WTC11 (cell line): ENCODE measurements around the gene GP9. TPM values are rescaled to one million over a fixed set of nuclear protein-coding genes. Genes with fewer than 3 reads are reported as not detected.
A peak's percentile ranks its signal among the peaks of the same experiment; 100 is the strongest.

Source experiments
- ATAC-seq: fragments of 200-7000 bp; cut with Tn5 transposase; 2 replicates; pipeline ENCODE4 v1.10.0; 2021; ENCODE audit warnings: mild to moderate bottlenecking, moderate library complexity
- CTCF ChIA-PET: fragments of 300-600 bp; sonication (Branson Sonifier 250); formaldehyde crosslinking; loops from one replicate; lab custom pipeline; 2021; ENCODE audit warnings: antibody characterized with exemption; lab: Charles Lee
- POLR2A ChIA-PET: fragments of 350-600 bp; sonication (Branson Sonifier 250); formaldehyde crosslinking; loops from one replicate; lab custom pipeline; 2021; ENCODE audit warnings: antibody characterized with exemption; lab: Charles Lee
- DNase-seq: peaks from one replicate; pipeline ENCODE4 v3.0.0; 2021; ENCODE audit warnings: low spot score
- H3K27ac Mint-ChIP-seq: 2 replicates; pipeline ENCODE4 v1.8.0; 2021; ENCODE audit warnings: mixed read lengths
- H3K27me3 Mint-ChIP-seq: 2 replicates; pipeline ENCODE4 v1.8.0; 2021; ENCODE audit warnings: low read depth, mild to moderate bottlenecking, moderate library complexity, mixed read lengths
- H3K36me3 Mint-ChIP-seq: 2 replicates; pipeline ENCODE4 v1.8.0; 2021; ENCODE audit warnings: mixed read lengths
- H3K4me1 Mint-ChIP-seq: 2 replicates; pipeline ENCODE4 v1.8.0; 2022; ENCODE audit warnings: mixed read lengths
- H3K4me3 Mint-ChIP-seq: 2 replicates; pipeline ENCODE4 v1.8.0; 2021; ENCODE audit warnings: mild to moderate bottlenecking, moderate library complexity, mixed read lengths
- H3K9me3 Mint-ChIP-seq: 2 replicates; pipeline ENCODE4 v1.8.0; 2021; ENCODE audit warnings: mixed read lengths
- ATF1 ChIP-seq: sonication (generic); formaldehyde crosslinking; IDR thresholded peaks from 2 replicates; pipeline ENCODE4 v1.8.1; 2023; ENCODE audit warnings: mild to moderate bottlenecking, moderate library complexity, missing genetic modification reagents
- CBFB ChIP-seq: sonication (generic); formaldehyde crosslinking; IDR thresholded peaks from 2 replicates; pipeline ENCODE4 v1.8.1; 2022; ENCODE audit warnings: mild to moderate bottlenecking, low read depth, missing genetic modification reagents
- ESRRA ChIP-seq: sonication (generic); formaldehyde crosslinking; IDR thresholded peaks from 2 replicates; pipeline ENCODE4 v1.8.1; 2022; ENCODE audit warnings: mild to moderate bottlenecking, missing genetic modification reagents, borderline replicate concordance
- FOXP1 ChIP-seq: sonication (generic); formaldehyde crosslinking; IDR thresholded peaks from 2 replicates; pipeline ENCODE4 v1.8.0; 2022; ENCODE audit warnings: missing genetic modification reagents, mild to moderate bottlenecking, moderate library complexity, borderline replicate concordance
- GABPB1 ChIP-seq: sonication (generic); formaldehyde crosslinking; IDR thresholded peaks from 2 replicates; pipeline ENCODE4 v1.8.1; 2023; ENCODE audit warnings: mild to moderate bottlenecking, missing genetic modification reagents
- GRHL2 ChIP-seq: fragments of 250-450 bp; sonication (Bioruptor Pico); IDR thresholded peaks from 2 replicates; pipeline ENCODE4 v1.8.0; 2022; ENCODE audit warnings: mild to moderate bottlenecking, moderate library complexity; ENCODE audit not compliant: insufficient replicate concordance, severe bottlenecking
- MXD4 ChIP-seq: fragments of 250-450 bp; sonication (Bioruptor Pico); IDR thresholded peaks from 2 replicates; pipeline ENCODE4 v1.8.0; 2021; ENCODE audit warnings: mild to moderate bottlenecking, moderate library complexity, borderline replicate concordance
- NFATC4 ChIP-seq: fragments of 250-450 bp; sonication (Bioruptor Pico); IDR thresholded peaks from 2 replicates; pipeline ENCODE4 v1.9.0; 2021; ENCODE audit warnings: mild to moderate bottlenecking
- NFYB ChIP-seq: sonication (generic); formaldehyde crosslinking; conservative IDR thresholded peaks from 2 replicates; pipeline ENCODE4 v1.8.0; 2022; ENCODE audit warnings: low read depth, missing genetic modification reagents
- NR1H2 ChIP-seq: sonication (generic); formaldehyde crosslinking; IDR thresholded peaks from 2 replicates; pipeline ENCODE4 v1.9.0; 2021; ENCODE audit warnings: mild to moderate bottlenecking, moderate library complexity, missing genetic modification reagents
- RELA ChIP-seq: sonication (generic); formaldehyde crosslinking; IDR thresholded peaks from 2 replicates; pipeline ENCODE4 v1.8.1; 2022; ENCODE audit warnings: missing genetic modification reagents, mild to moderate bottlenecking, borderline replicate concordance
- SOX15 ChIP-seq: fragments of 250-450 bp; sonication (Bioruptor Pico); IDR thresholded peaks from 2 replicates; pipeline ENCODE4 v1.9.0; 2021; ENCODE audit warnings: mild to moderate bottlenecking
- ZBTB21 ChIP-seq: sonication (generic); formaldehyde crosslinking; IDR thresholded peaks from 2 replicates; pipeline ENCODE4 v1.8.1; 2023; ENCODE audit warnings: mild to moderate bottlenecking, missing genetic modification reagents, borderline replicate concordance
- ZNF416 ChIP-seq: fragments of 250-450 bp; sonication (Bioruptor Pico); IDR thresholded peaks from 2 replicates; pipeline ENCODE4 v1.9.0; 2021; ENCODE audit warnings: mild to moderate bottlenecking, inconsistent platforms
- ZNF423 ChIP-seq: fragments of 250-450 bp; sonication (Bioruptor Pico); IDR thresholded peaks from 2 replicates; pipeline ENCODE4 v2.1.2; 2022; ENCODE audit warnings: mild to moderate bottlenecking, moderate library complexity
- ZNF671 ChIP-seq: fragments of 250-450 bp; sonication (Bioruptor Pico); IDR thresholded peaks from 2 replicates; pipeline ENCODE4 v1.8.0; 2021; ENCODE audit warnings: mild to moderate bottlenecking
- total RNA-seq: library from RNA; stranded (reverse); gene quantifications from 3 replicates; pipeline ENCODE4 v1.2.3, GENCODE V29; 2021
- TF ChIP-seq, protein P1 (sequence below): fragments of 250-450 bp; sonication (Bioruptor Pico); IDR thresholded peaks from 2 replicates; pipeline ENCODE4 v2.1.2; 2022; ENCODE audit warnings: mild to moderate bottlenecking, moderate library complexity
- TF ChIP-seq, protein P2 (sequence below): sonication (generic); formaldehyde crosslinking; conservative IDR thresholded peaks from 2 replicates; pipeline ENCODE4 v1.8.1; 2022; ENCODE audit warnings: mild to moderate bottlenecking, missing genetic modification reagents
- TF ChIP-seq, protein P3 (sequence below): fragments of 250-450 bp; sonication (Bioruptor Pico); IDR thresholded peaks from 2 replicates; pipeline ENCODE4 v1.8.0; 2021; ENCODE audit warnings: mild to moderate bottlenecking
- TF ChIP-seq, protein P4 (sequence below): fragments of 250-450 bp; sonication (Bioruptor Pico); IDR thresholded peaks from 2 replicates; pipeline ENCODE4 v1.9.0; 2021; ENCODE audit warnings: moderate library complexity, mild to moderate bottlenecking, inconsistent platforms, borderline replicate concordance
- TF ChIP-seq, protein P5 (sequence below): sonication (generic); formaldehyde crosslinking; IDR thresholded peaks from 2 replicates; pipeline ENCODE4 v1.8.1; 2023; ENCODE audit warnings: mild to moderate bottlenecking, missing genetic modification reagents, moderate library complexity
- TF ChIP-seq, protein P6 (sequence below): fragments of 200-600 bp; IDR thresholded peaks from 2 replicates; pipeline ENCODE4 v1.8.0; 2022; ENCODE audit warnings: antibody characterized with exemption
- TF ChIP-seq, protein P7 (sequence below): sonication (generic); formaldehyde crosslinking; IDR thresholded peaks from 2 replicates; pipeline ENCODE4 v1.8.0; 2022; ENCODE audit warnings: mild to moderate bottlenecking, missing genetic modification reagents

Gene GP9
- total RNA-seq, 1 experiment from 2014 or later, result not detected

DNA sequence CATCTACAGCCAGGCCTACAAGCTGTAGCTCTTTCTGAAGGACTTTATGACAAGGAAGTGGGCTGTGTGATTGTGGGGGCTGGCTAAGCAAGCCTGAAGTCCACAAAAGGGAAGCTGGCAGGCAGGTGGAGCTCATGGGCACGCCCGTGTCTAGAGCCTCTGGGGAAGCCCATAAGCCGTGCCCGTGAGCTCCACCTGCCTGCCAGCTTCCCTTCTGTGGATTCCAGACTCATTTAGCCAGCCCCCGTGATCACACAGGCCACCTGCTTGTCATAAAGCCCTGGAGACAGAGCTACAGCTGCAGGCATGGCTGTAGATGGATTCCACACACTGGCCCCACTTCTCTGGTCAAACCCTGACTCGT, 44.2 kb upstream of the GP9 start:
- H3K36me3 Mint-ChIP-seq, result no peaks in the 10 kb centered on the region
- no peaks in the 10 kb centered on the region; the same call in 1 of the 2 replicates for H3K27me3 Mint-ChIP-seq
- peaks cover 4% of the 10 kb centered on the region; the same call in 1 of the 2 replicates for H3K9me3 Mint-ChIP-seq
- no peak for DNase-seq
- peaks cover 7% of the 10 kb centered on the region for H3K4me1 Mint-ChIP-seq
- POLR2A ChIA-PET, result no interaction called here
- CTCF ChIA-PET, result interaction anchor here (0.7 to 3.2 kb wide), 13 partner anchors 10 to 46 kb away, joined by 3 to 38 read pairs (median 5); no protein-coding TSS in a partner anchor
- no peak overlapping the region for H3K4me3 Mint-ChIP-seq
- H3K27ac Mint-ChIP-seq, result no peak overlapping the region
- no peak for TF ChIP-seq NR1H2
- ATAC-seq, result peak; percentile 49

DNA sequence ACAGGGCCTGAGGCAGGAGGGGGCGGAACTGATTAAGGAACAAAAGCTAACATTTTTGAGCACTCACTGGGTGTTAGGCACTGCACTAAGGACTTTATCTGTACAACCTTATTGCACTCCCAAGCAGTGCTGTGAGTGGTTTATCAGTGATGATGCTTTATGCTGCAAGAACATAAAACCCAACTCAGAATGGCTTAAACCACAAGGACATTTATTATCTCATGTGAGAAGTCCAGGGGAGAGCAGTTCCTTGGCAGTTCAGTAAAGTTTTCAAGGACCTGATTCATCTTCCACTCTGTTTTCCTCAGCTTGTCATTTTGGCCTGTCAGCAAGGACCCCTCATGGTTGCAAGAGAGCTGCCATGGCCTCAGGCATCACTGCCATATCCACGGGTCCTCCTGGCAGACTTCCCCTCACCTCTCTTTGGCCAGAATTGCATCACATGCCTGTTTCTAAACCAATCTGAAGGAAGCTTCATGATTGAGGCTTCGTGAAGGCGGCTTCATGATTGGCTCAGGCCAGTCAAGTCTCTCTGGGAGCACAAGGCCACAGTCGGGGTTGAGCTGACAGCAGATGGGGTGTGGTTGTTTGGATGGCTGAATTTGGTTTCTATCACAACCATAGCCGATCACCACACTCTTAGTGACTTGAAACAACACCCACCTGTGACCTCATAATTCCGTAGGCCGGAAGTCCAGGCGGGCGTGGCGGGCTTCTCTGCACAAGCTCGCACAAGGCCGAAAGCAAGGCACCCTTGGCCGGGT, 43.7 kb upstream of the GP9 start:
- TF ChIP-seq, protein P1, sequence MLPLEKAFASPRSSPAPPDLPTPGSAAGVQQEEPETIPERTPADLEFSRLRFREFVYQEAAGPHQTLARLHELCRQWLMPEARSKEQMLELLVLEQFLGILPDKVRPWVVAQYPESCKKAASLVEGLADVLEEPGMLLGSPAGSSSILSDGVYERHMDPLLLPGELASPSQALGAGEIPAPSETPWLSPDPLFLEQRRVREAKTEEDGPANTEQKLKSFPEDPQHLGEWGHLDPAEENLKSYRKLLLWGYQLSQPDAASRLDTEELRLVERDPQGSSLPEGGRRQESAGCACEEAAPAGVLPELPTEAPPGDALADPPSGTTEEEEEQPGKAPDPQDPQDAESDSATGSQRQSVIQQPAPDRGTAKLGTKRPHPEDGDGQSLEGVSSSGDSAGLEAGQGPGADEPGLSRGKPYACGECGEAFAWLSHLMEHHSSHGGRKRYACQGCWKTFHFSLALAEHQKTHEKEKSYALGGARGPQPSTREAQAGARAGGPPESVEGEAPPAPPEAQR (CRISPR knock-in tag), result no peak
- TF ChIP-seq, protein P2, sequence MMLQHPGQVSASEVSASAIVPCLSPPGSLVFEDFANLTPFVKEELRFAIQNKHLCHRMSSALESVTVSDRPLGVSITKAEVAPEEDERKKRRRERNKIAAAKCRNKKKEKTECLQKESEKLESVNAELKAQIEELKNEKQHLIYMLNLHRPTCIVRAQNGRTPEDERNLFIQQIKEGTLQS, result no peak
- TF ChIP-seq, protein P3, sequence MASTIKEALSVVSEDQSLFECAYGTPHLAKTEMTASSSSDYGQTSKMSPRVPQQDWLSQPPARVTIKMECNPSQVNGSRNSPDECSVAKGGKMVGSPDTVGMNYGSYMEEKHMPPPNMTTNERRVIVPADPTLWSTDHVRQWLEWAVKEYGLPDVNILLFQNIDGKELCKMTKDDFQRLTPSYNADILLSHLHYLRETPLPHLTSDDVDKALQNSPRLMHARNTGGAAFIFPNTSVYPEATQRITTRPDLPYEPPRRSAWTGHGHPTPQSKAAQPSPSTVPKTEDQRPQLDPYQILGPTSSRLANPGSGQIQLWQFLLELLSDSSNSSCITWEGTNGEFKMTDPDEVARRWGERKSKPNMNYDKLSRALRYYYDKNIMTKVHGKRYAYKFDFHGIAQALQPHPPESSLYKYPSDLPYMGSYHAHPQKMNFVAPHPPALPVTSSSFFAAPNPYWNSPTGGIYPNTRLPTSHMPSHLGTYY (CRISPR knock-in tag), result no peak
- TF ChIP-seq ZNF416 (no peak), ESRRA (CRISPR knock-in tag) (no peak), NFATC4 (CRISPR knock-in tag) (no peak), NFYB (CRISPR knock-in tag) (no peak), GABPB1 (CRISPR knock-in tag) (no peak), FOXP1 (CRISPR knock-in tag) (no peak), CBFB (CRISPR knock-in tag) (no peak), RELA (CRISPR knock-in tag) (no peak)
- TF ChIP-seq, protein P4, sequence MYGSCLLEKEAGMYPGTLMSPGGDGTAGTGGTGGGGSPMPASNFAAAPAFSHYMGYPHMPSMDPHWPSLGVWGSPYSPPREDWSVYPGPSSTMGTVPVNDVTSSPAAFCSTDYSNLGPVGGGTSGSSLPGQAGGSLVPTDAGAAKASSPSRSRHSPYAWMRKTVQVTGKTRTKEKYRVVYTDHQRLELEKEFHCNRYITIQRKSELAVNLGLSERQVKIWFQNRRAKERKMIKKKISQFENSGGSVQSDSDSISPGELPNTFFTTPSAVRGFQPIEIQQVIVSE, result no peak
- TF ChIP-seq, protein P5, sequence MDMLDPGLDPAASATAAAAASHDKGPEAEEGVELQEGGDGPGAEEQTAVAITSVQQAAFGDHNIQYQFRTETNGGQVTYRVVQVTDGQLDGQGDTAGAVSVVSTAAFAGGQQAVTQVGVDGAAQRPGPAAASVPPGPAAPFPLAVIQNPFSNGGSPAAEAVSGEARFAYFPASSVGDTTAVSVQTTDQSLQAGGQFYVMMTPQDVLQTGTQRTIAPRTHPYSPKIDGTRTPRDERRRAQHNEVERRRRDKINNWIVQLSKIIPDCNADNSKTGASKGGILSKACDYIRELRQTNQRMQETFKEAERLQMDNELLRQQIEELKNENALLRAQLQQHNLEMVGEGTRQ, result no peak
- no peak for ATAC-seq
- POLR2A ChIA-PET, result interaction anchor here (1.1 kb wide), 1 partner anchor 8 kb away, joined by 3 read pairs; no protein-coding TSS in a partner anchor
- peaks cover 7% of the 10 kb centered on the region for H3K4me1 Mint-ChIP-seq
- CTCF ChIA-PET, result interaction anchor here (0.7 to 3.2 kb wide), 14 partner anchors 9 to 299 kb away, joined by 3 to 38 read pairs (median 5); a partner anchor contains a TSS
- H3K36me3 Mint-ChIP-seq, result no peaks in the 10 kb centered on the region
- no peak overlapping the region for H3K4me3 Mint-ChIP-seq
- peaks cover 4% of the 10 kb centered on the region; the same call in 1 of the 2 replicates for H3K9me3 Mint-ChIP-seq
- H3K27ac Mint-ChIP-seq, result no peak overlapping the region
- no peaks in the 10 kb centered on the region; the same call in 1 of the 2 replicates for H3K27me3 Mint-ChIP-seq
- no peak for DNase-seq

DNA sequence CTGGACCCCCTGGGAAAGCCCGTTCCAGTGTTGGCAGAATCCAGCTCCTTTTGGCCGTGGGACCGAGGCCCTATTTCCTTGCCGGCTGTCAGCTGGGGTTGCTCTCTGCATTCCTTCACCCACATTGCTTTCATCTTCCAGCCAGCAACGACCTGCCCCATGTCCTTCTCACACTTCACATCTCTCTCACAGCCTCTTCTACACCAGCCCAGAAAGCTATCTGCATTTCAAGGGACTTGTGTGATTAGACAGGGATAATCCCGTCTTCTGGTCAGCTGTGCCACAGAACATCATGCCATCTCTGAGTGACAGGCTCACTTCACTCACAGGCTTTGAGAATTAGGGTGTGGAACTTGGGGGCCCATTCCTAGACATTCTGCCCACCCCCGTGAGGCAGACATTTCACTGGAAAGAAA, 43.1 kb upstream of the GP9 start:
- ATAC-seq, result no peak
- H3K9me3 Mint-ChIP-seq, result peaks cover 4% of the 10 kb centered on the region; the same call in 1 of the 2 replicates
- H3K27me3 Mint-ChIP-seq, result no peaks in the 10 kb centered on the region; the same call in 1 of the 2 replicates
- H3K4me3 Mint-ChIP-seq, result no peak overlapping the region
- POLR2A ChIA-PET, result interaction anchor here (1.1 kb wide), 1 partner anchor 9 kb away, joined by 3 read pairs; no protein-coding TSS in a partner anchor
- H3K4me1 Mint-ChIP-seq, result peaks cover 7% of the 10 kb centered on the region
- DNase-seq, result no peak
- no peak overlapping the region for H3K27ac Mint-ChIP-seq
- CTCF ChIA-PET, result interaction anchor here (0.8 to 3.2 kb wide), 3 partner anchors 9 to 299 kb away, joined by 4 to 38 read pairs (median 12); a partner anchor contains a TSS
- H3K36me3 Mint-ChIP-seq, result no peaks in the 10 kb centered on the region
- no peak for TF ChIP-seq ZNF671 (CRISPR knock-in tag)
- TF ChIP-seq SOX15, result no peak
- TF ChIP-seq GRHL2 (CRISPR knock-in tag), result no peak
- TF ChIP-seq, protein P6, sequence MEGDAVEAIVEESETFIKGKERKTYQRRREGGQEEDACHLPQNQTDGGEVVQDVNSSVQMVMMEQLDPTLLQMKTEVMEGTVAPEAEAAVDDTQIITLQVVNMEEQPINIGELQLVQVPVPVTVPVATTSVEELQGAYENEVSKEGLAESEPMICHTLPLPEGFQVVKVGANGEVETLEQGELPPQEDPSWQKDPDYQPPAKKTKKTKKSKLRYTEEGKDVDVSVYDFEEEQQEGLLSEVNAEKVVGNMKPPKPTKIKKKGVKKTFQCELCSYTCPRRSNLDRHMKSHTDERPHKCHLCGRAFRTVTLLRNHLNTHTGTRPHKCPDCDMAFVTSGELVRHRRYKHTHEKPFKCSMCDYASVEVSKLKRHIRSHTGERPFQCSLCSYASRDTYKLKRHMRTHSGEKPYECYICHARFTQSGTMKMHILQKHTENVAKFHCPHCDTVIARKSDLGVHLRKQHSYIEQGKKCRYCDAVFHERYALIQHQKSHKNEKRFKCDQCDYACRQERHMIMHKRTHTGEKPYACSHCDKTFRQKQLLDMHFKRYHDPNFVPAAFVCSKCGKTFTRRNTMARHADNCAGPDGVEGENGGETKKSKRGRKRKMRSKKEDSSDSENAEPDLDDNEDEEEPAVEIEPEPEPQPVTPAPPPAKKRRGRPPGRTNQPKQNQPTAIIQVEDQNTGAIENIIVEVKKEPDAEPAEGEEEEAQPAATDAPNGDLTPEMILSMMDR, result no peak
- TF ChIP-seq ZNF423 (CRISPR knock-in tag), result no peak
- no peak for TF ChIP-seq FOXP1 (CRISPR knock-in tag)
- no peak for TF ChIP-seq ATF1
- TF ChIP-seq ZBTB21 (CRISPR knock-in tag), result no peak
- TF ChIP-seq, protein P7, sequence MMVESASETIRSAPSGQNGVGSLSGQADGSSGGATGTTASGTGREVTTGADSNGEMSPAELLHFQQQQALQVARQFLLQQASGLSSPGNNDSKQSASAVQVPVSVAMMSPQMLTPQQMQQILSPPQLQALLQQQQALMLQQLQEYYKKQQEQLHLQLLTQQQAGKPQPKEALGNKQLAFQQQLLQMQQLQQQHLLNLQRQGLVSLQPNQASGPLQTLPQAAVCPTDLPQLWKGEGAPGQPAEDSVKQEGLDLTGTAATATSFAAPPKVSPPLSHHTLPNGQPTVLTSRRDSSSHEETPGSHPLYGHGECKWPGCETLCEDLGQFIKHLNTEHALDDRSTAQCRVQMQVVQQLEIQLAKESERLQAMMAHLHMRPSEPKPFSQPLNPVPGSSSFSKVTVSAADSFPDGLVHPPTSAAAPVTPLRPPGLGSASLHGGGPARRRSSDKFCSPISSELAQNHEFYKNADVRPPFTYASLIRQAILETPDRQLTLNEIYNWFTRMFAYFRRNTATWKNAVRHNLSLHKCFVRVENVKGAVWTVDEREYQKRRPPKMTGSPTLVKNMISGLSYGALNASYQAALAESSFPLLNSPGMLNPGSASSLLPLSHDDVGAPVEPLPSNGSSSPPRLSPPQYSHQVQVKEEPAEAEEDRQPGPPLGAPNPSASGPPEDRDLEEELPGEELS (CRISPR knock-in tag), result no peak
- TF ChIP-seq NFYB (CRISPR knock-in tag), result no peak
- TF ChIP-seq MXD4, result no peak
